ENCODE data around the gene PROSER2.

PROSER2 gene

GRCh38 chr10:11823122-11823988 lies at the start of gene PROSER2:
PROSER2 (plus strand) TSS chr10:11823356; CDS start chr10:11852078, 28,722 bp downstream.
- H3K27me3 ChIP-seq (ENCODE audit: insufficient read depth, low read depth, severe bottlenecking): no peaks in the 10 kb centered on the region
- DNase-seq: peak; percentile 32
- H3K9me3 ChIP-seq (ENCODE audit: severe bottlenecking): no peaks in the 10 kb centered on the region
- TF ChIP-seq CTCF (IDR thresholded peaks at IDR 0.05; ENCODE audit: low read depth, low read length): no peak
- H3K36me3 ChIP-seq: no peaks in the 10 kb centered on the region
- peak within 1 kb of the TSS; percentile 65 for H3K4me3 ChIP-seq (ENCODE audit: low read depth, low read length)
- H3K27ac ChIP-seq: peak within 1 kb of the TSS; percentile 54; the same call in 1 of the 2 replicates

GRCh38 chr10:11773761-11774441 lies 49.3 kb upstream of the PROSER2 start:
- H3K9me3 ChIP-seq (ENCODE audit: severe bottlenecking): no peaks in the 10 kb centered on the region
- no peak for DNase-seq
- H3K4me3 ChIP-seq (ENCODE audit: low read depth, low read length): no peak overlapping the region
- H3K27me3 ChIP-seq (ENCODE audit: insufficient read depth, low read depth, severe bottlenecking): no peaks in the 10 kb centered on the region
- no peak overlapping the region for H3K27ac ChIP-seq
- no peak for TF ChIP-seq CTCF (IDR thresholded peaks at IDR 0.05; ENCODE audit: low read depth, low read length)
- H3K36me3 ChIP-seq: no peaks in the 10 kb centered on the region

- no peaks in the 10 kb centered on the region for H3K36me3 ChIP-seq
- TF ChIP-seq CTCF (IDR thresholded peaks at IDR 0.05; ENCODE audit: low read depth, low read length): no peak
- no peaks in the 10 kb centered on the region for H3K9me3 ChIP-seq (ENCODE audit: severe bottlenecking)
- H3K4me3 ChIP-seq (ENCODE audit: low read depth, low read length): no peak overlapping the region
- no peaks in the 10 kb centered on the region for H3K27me3 ChIP-seq (ENCODE audit: insufficient read depth, low read depth, severe bottlenecking)
- peak overlapping the region; percentile 20; the same call in 1 of the 2 replicates for H3K27ac ChIP-seq
- DNase-seq: no peak
Measured at GRCh38 chr10:11775412-11775811, 47.7 kb upstream of the PROSER2 start.

- Histone ChIP-seq H3K9me3 (ENCODE audit: severe bottlenecking) (no peaks in the 10 kb centered on the region), H3K27ac (no peak overlapping the region), H3K36me3 (no peaks in the 10 kb centered on the region), H3K27me3 (ENCODE audit: insufficient read depth, low read depth, severe bottlenecking) (no peaks in the 10 kb centered on the region), H3K4me3 (ENCODE audit: low read depth, low read length) (no peak overlapping the region)
- DNase-seq: no peak
- no peak for TF ChIP-seq CTCF (IDR thresholded peaks at IDR 0.05; ENCODE audit: low read depth, low read length)
Measured at GRCh38 chr10:11776080-11776479, 47.1 kb upstream of the PROSER2 start.

GRCh38 chr10:11781114-11781513 lies 42.0 kb upstream of the PROSER2 start:
- Histone ChIP-seq H3K27ac (no peak overlapping the region), H3K27me3 (ENCODE audit: insufficient read depth, low read depth, severe bottlenecking) (no peaks in the 10 kb centered on the region), H3K36me3 (no peaks in the 10 kb centered on the region), H3K9me3 (ENCODE audit: severe bottlenecking) (no peaks in the 10 kb centered on the region), H3K4me3 (ENCODE audit: low read depth, low read length) (no peak overlapping the region)
- TF ChIP-seq CTCF (IDR thresholded peaks at IDR 0.05; ENCODE audit: low read depth, low read length): no peak
- DNase-seq: no peak
